H1 (cell line): ENCODE results near the gene SLC37A2. TPM values are rescaled to one million over a fixed set of nuclear protein-coding genes. Genes with fewer than 3 reads are reported as not detected.

Experiments used
- polyA plus RNA-seq, 7 experiments: library from polyadenylated mRNA; depleted of rRNA in 3 of 7; stranded (reverse) in 5 of 7; unstranded in 2 of 7; fragments of >200 nt in 5 of 7; fragments of 200-250 nt in 2 of 7; gene quantifications; 1 replicate in 5 of 7; 2 replicates in 1 of 7; 4 replicates in 1 of 7; pipeline versions ENCODE4 v1.2.1 to v1.2.3, GENCODE V29; 2011 to 2013; ENCODE audit warnings: missing spikeins in 2 of 7, mixed read lengths in 2 of 7
- total RNA-seq: library from RNA; stranded (reverse); fragmentation: NEBNext Ultra II Directional; extraction: Animal tissue kit (Norgen Biotek cat#: 25700); gene quantifications from 2 replicates; pipeline ENCODE4 v1.2.1, GENCODE V29; 2021
- TF ChIP-seq, protein P1 (sequence below): fragments of 300-600 bp; sonication (generic); IDR thresholded peaks from 2 replicates; pipeline ENCODE4 v1.7.1; 2012; ENCODE audit warnings: low read length, moderate library complexity, mild to moderate bottlenecking, inconsistent platforms; ENCODE audit not compliant: insufficient replicate concordance

Gene SLC37A2
- total and polyA plus RNA-seq, 2 of the 8 experiments (the other 6 are each of a cell fraction or from before 2014, with no cell fraction given) = 1.3 to 1.9 TPM

DNA sequence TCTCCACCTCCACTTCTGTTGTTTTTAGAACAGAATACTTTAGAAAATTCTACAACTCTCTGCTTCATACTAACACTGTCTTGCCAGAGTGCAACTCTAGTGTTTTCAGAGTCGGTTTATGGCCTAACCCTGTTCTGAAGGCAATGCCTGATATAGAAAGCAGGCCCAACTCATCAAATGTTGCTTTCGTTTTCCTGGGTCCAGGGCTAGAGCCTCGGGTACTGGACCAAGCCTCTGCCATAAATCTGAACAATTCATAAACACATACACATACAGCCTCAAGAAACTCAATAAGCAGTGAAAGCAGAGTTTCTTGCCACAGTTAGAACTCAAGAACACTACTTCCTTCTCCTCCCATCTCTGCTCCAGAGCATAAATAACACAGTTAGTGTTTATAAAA lies 38.5 kb downstream of the SLC37A2 start (continued):
- TF ChIP-seq, protein P1, sequence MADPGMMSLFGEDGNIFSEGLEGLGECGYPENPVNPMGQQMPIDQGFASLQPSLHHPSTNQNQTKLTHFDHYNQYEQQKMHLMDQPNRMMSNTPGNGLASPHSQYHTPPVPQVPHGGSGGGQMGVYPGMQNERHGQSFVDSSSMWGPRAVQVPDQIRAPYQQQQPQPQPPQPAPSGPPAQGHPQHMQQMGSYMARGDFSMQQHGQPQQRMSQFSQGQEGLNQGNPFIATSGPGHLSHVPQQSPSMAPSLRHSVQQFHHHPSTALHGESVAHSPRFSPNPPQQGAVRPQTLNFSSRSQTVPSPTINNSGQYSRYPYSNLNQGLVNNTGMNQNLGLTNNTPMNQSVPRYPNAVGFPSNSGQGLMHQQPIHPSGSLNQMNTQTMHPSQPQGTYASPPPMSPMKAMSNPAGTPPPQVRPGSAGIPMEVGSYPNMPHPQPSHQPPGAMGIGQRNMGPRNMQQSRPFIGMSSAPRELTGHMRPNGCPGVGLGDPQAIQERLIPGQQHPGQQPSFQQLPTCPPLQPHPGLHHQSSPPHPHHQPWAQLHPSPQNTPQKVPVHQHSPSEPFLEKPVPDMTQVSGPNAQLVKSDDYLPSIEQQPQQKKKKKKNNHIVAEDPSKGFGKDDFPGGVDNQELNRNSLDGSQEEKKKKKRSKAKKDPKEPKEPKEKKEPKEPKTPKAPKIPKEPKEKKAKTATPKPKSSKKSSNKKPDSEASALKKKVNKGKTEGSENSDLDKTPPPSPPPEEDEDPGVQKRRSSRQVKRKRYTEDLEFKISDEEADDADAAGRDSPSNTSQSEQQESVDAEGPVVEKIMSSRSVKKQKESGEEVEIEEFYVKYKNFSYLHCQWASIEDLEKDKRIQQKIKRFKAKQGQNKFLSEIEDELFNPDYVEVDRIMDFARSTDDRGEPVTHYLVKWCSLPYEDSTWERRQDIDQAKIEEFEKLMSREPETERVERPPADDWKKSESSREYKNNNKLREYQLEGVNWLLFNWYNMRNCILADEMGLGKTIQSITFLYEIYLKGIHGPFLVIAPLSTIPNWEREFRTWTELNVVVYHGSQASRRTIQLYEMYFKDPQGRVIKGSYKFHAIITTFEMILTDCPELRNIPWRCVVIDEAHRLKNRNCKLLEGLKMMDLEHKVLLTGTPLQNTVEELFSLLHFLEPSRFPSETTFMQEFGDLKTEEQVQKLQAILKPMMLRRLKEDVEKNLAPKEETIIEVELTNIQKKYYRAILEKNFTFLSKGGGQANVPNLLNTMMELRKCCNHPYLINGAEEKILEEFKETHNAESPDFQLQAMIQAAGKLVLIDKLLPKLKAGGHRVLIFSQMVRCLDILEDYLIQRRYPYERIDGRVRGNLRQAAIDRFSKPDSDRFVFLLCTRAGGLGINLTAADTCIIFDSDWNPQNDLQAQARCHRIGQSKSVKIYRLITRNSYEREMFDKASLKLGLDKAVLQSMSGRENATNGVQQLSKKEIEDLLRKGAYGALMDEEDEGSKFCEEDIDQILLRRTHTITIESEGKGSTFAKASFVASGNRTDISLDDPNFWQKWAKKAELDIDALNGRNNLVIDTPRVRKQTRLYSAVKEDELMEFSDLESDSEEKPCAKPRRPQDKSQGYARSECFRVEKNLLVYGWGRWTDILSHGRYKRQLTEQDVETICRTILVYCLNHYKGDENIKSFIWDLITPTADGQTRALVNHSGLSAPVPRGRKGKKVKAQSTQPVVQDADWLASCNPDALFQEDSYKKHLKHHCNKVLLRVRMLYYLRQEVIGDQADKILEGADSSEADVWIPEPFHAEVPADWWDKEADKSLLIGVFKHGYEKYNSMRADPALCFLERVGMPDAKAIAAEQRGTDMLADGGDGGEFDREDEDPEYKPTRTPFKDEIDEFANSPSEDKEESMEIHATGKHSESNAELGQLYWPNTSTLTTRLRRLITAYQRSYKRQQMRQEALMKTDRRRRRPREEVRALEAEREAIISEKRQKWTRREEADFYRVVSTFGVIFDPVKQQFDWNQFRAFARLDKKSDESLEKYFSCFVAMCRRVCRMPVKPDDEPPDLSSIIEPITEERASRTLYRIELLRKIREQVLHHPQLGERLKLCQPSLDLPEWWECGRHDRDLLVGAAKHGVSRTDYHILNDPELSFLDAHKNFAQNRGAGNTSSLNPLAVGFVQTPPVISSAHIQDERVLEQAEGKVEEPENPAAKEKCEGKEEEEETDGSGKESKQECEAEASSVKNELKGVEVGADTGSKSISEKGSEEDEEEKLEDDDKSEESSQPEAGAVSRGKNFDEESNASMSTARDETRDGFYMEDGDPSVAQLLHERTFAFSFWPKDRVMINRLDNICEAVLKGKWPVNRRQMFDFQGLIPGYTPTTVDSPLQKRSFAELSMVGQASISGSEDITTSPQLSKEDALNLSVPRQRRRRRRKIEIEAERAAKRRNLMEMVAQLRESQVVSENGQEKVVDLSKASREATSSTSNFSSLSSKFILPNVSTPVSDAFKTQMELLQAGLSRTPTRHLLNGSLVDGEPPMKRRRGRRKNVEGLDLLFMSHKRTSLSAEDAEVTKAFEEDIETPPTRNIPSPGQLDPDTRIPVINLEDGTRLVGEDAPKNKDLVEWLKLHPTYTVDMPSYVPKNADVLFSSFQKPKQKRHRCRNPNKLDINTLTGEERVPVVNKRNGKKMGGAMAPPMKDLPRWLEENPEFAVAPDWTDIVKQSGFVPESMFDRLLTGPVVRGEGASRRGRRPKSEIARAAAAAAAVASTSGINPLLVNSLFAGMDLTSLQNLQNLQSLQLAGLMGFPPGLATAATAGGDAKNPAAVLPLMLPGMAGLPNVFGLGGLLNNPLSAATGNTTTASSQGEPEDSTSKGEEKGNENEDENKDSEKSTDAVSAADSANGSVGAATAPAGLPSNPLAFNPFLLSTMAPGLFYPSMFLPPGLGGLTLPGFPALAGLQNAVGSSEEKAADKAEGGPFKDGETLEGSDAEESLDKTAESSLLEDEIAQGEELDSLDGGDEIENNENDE = no peak
